K562 (cell line): ENCODE results near the gene TMEM184A. TPM values are rescaled to one million over a fixed set of nuclear protein-coding genes. Genes with fewer than 3 reads are reported as not detected.

Source experiments
- DIDO1 ChIP-seq: fragments of 450-650 bp; IDR thresholded peaks from 2 replicates; pipeline ENCODE4 v1.6.1; 2016; ENCODE audit warnings: low read depth, missing biosample characterization, missing genetic modification characterization
- ERF ChIP-seq: fragments of 450-650 bp; formaldehyde crosslinking; IDR thresholded peaks from 2 replicates; pipeline ENCODE4 v1.4.0; 2020; ENCODE audit warnings: mild to moderate bottlenecking, mixed read lengths
- ESRRA ChIP-seq: fragments of 450-650 bp; IDR thresholded peaks from 2 replicates; pipeline ENCODE4 v1.6.1; 2014; ENCODE audit warnings: low read depth, mild to moderate bottlenecking, moderate library complexity, borderline replicate concordance
- MAFF ChIP-seq: IDR thresholded peaks from 2 replicates; pipeline ENCODE4 v1.6.1; 2012; ENCODE audit warnings: low read length, improper control_type of control experiment
- MAFG ChIP-seq: fragments of 450-650 bp; conservative IDR thresholded peaks from 2 replicates; pipeline ENCODE4 v1.6.1; 2016; ENCODE audit warnings: missing genetic modification characterization, missing compliant biosample characterization
- MCM5 ChIP-seq: fragments of 450-650 bp; IDR thresholded peaks from 2 replicates; pipeline ENCODE4 v1.6.1; 2016; ENCODE audit warnings: low read depth
- MEF2A ChIP-seq: IDR thresholded peaks from 2 replicates; pipeline ENCODE4 v1.6.1; 2011; ENCODE audit warnings: low read depth, mild to moderate bottlenecking, low read length, moderate library complexity; ENCODE audit not compliant: control insufficient read depth
- MITF ChIP-seq: IDR thresholded peaks from 2 replicates; pipeline ENCODE4 v1.6.1; 2014; ENCODE audit warnings: antibody characterized with exemption
- NR2C1 ChIP-seq, 2 experiments: fragments of 450-650 bp; IDR thresholded peaks; 2 replicates each; pipeline ENCODE4 v1.6.1; 2017; ENCODE audit warnings: mild to moderate bottlenecking in 2 of 2, antibody characterized with exemption in 1 of 2, inconsistent platforms in 1 of 2, missing compliant biosample characterization in 1 of 2, missing genetic modification characterization in 1 of 2
- NR4A1 ChIP-seq, 2 experiments: fragments of 250-450 bp in 1 of 2; fragments of 450-650 bp in 1 of 2; sonication (Bioruptor Pico) in 1 of 2; IDR thresholded peaks; 2 replicates each; pipeline versions ENCODE4 v1.4.0 to v1.6.1; 2016 to 2020; ENCODE audit warnings: mild to moderate bottlenecking in 2 of 2, missing compliant biosample characterization in 1 of 2, missing genetic modification characterization in 1 of 2, moderate library complexity in 1 of 2
- PTTG1 ChIP-seq: fragments of 450-650 bp; IDR thresholded peaks from 2 replicates; pipeline ENCODE4 v1.6.1; 2016; ENCODE audit warnings: low read depth, mild to moderate bottlenecking, missing genetic modification characterization, missing compliant biosample characterization
- RBBP5 ChIP-seq: fragments of 200-600 bp; sonication (generic); IDR thresholded peaks from 2 replicates; pipeline ENCODE4 v1.6.1; 2012; ENCODE audit warnings: borderline replicate concordance, mild to moderate bottlenecking, low read length, control low read depth, inconsistent platforms; ENCODE audit not compliant: insufficient read depth, poor library complexity, severe bottlenecking
- SMAD3 ChIP-seq: fragments of 450-650 bp; formaldehyde crosslinking; conservative IDR thresholded peaks from 2 replicates; pipeline ENCODE4 v1.4.0; 2020; ENCODE audit warnings: mild to moderate bottlenecking
- ZNF318 ChIP-seq, 2 experiments: fragments of 450-650 bp; IDR thresholded peaks; 2 replicates each; pipeline ENCODE4 v1.6.1; 2016; ENCODE audit warnings: mild to moderate bottlenecking in 2 of 2, borderline replicate concordance in 1 of 2, low read depth in 1 of 2, moderate library complexity in 1 of 2
- ZNF444 ChIP-seq: fragments of 250-450 bp; sonication (Bioruptor Pico); IDR thresholded peaks from 2 replicates; pipeline ENCODE4 v1.4.0; 2020; ENCODE audit warnings: mild to moderate bottlenecking, moderate library complexity
- ZNF561 ChIP-seq: fragments of 450-650 bp; formaldehyde crosslinking; conservative IDR thresholded peaks from 2 replicates; pipeline ENCODE4 v1.4.0; 2020; ENCODE audit warnings: mild to moderate bottlenecking, moderate library complexity
- polyA plus RNA-seq, 8 experiments: library from polyadenylated mRNA; depleted of rRNA in 4 of 8; stranded (reverse) in 5 of 8; unstranded in 3 of 8; fragments of >200 nt; fragmentation: Nextera tagmentation in 2 of 8; fragmentation: Illumina TruSeq in 1 of 8; extraction: Ambion mirVana in 2 of 8; extraction: Trizol in 1 of 8; gene quantifications; 2 replicates each; pipeline versions ENCODE4 v1.2.1 to v1.2.3, GENCODE V29; 2011 to 2014; ENCODE audit warnings: inconsistent platforms in 1 of 8, missing spikeins in 1 of 8
- total RNA-seq, 7 experiments: library from RNA; depleted of rRNA in 6 of 7; stranded (reverse); fragments of >200 nt in 6 of 7; fragmentation: Illumina TruSeq in 2 of 7; extraction: Trizol in 2 of 7; gene quantifications; 2 replicates each; pipeline versions ENCODE4 v1.2.1 to v1.2.3, GENCODE V29; 2011 to 2021; ENCODE audit warnings: low replicate concordance in 1 of 7

The TMEM184A gene
- total and polyA plus RNA-seq, 9 of the 15 experiments (the other 6 are each of a cell fraction or from before 2014, with no cell fraction given) = 0.10 to 0.18 (median 0.11) TPM; not detected in 6

- TF ChIP-seq ZNF318 (IDR thresholded peaks at IDR 0.05; ENCODE audit: borderline replicate concordance in 1 of 2, low read depth in 1 of 2) (no peak), MAFF (no peak), MITF (no peak), ZNF561 (CRISPR knock-in tag) (no peak), ERF (no peak), NR4A1 (CRISPR knock-in tag; IDR thresholded peaks at IDR 0.05) (no peak), NR4A1 (tag; IDR thresholded peaks at IDR 0.05) (peak; percentile 81; the same call in 1 of the 2 replicates), NR2C1 (IDR thresholded peaks at IDR 0.05) (0 out of 2 replicates have a peak, but pooled peaks have one; percentile 18), NR2C1 (tag; IDR thresholded peaks at IDR 0.05) (peak; percentile 57), ESRRA (peak; percentile 19; the same call in 1 of the 2 replicates), SMAD3 (0 out of 2 replicates have a peak, but pooled peaks have one; percentile 36), ZNF444 (CRISPR knock-in tag) (no peak), DIDO1 (tag) (no peak), MEF2A (no peak), MAFG (tag) (no peak), MCM5 (no peak), RBBP5 (no peak), PTTG1 (tag) (no peak)
These were observed 16.3 kb upstream of the TMEM184A start (continued) for GRCh38 chr7:1572111-1572822.
